ENCODE measurements around the gene ITFG1.

The ITFG1 gene

GRCh38 chr16:47284999-47285398 is 175.9 kb downstream of the ITFG1 start:
- H3K4me3 ChIP-seq (replicated peaks; ENCODE audit: low read depth, low read length), result no peak overlapping the region
- TF ChIP-seq CTCF (IDR thresholded peaks at IDR 0.05; ENCODE audit: low read depth, low read length, missing control alignments), result no peak
- no peak for DNase-seq (ENCODE audit: extremely low read depth, low read depth)

GRCh38 chr16:47278306-47278970 is 182.4 kb downstream of the ITFG1 start:
- no peak for TF ChIP-seq CTCF (IDR thresholded peaks at IDR 0.05; ENCODE audit: low read depth, low read length, missing control alignments)

GRCh38 chr16:47276522-47276921 is 184.3 kb downstream of the ITFG1 start:
- DNase-seq (ENCODE audit: extremely low read depth, low read depth), result no peak
- H3K4me3 ChIP-seq (replicated peaks; ENCODE audit: low read depth, low read length), result no peak overlapping the region
- TF ChIP-seq CTCF (IDR thresholded peaks at IDR 0.05; ENCODE audit: low read depth, low read length, missing control alignments), result no peak

More at GRCh38 chr16:47278306-47278970, 182.4 kb downstream of the ITFG1 start:
- DNase-seq (ENCODE audit: extremely low read depth, low read depth), result no peak
- no peak overlapping the region for H3K4me3 ChIP-seq (replicated peaks; ENCODE audit: low read depth, low read length)

GRCh38 chr16:47262938-47263337 is 197.9 kb downstream of the ITFG1 start:
- H3K4me3 ChIP-seq (replicated peaks; ENCODE audit: low read depth, low read length), result no peak overlapping the region
- DNase-seq (ENCODE audit: extremely low read depth, low read depth), result no peak
- no peak for TF ChIP-seq CTCF (IDR thresholded peaks at IDR 0.05; ENCODE audit: low read depth, low read length, missing control alignments)

GRCh38 chr16:47260503-47260902 is 200.4 kb downstream of the ITFG1 start:
- no peak for TF ChIP-seq CTCF (IDR thresholded peaks at IDR 0.05; ENCODE audit: low read depth, low read length, missing control alignments)
- DNase-seq (ENCODE audit: extremely low read depth, low read depth), result no peak
- no peak overlapping the region for H3K4me3 ChIP-seq (replicated peaks; ENCODE audit: low read depth, low read length)

- no peak overlapping the region for H3K4me3 ChIP-seq (replicated peaks; ENCODE audit: low read depth, low read length)
- DNase-seq (ENCODE audit: extremely low read depth, low read depth), result peak; percentile 15
- TF ChIP-seq CTCF (IDR thresholded peaks at IDR 0.05; ENCODE audit: low read depth, low read length, missing control alignments), result peak; percentile 80
Measured at GRCh38 chr16:47258874-47259461, 201.9 kb downstream of the ITFG1 start.

Data from HFF-Myc (cell line).